Measurements from ENCODE around the gene RNF220.
A peak's percentile ranks its signal among the peaks of the same experiment; 100 is the strongest.

- TF ChIP-seq EZH2 (IDR thresholded peaks at IDR 0.05; ENCODE audit: low read length) (no peak), CTCF (optimal IDR thresholded peaks at IDR 0.05 in 1 of 3, IDR thresholded peaks at IDR 0.05 in 1 of 3, conservative IDR thresholded peaks at IDR 0.05 in 1 of 3; ENCODE audit: extremely low read depth in 1 of 3, insufficient read depth in 2 of 3, low read length in 3 of 3) (peak; percentile 87 to 99 (median 98))
Observed at GRCh38 chr1:44594871-44595735, 190.0 kb downstream of the RNF220 start.
